LNCaP clone FGC (cell line): Measurements from ENCODE around the gene ELF3.
"Not testable (repeated sequence)": the region's sequence is repeated elsewhere in the genome, so short reads cannot be mapped to it uniquely, and the experiment has no call there.

ENCODE experiments used
- DNase-seq: peaks from one replicate; pipeline ENCODE4 v3.0.0-alpha.2; 2011; ENCODE audit warnings: low read depth
- H3K4me3 ChIP-seq: 2 replicates; pipeline ENCODE4 v1.5.1; 2011; ENCODE audit warnings: mild to moderate bottlenecking, low read depth, low read length, control low read depth
- TF ChIP-seq, protein P1 (sequence below): IDR thresholded peaks from 2 replicates; pipeline ENCODE4 v1.5.1; 2012; ENCODE audit warnings: mild to moderate bottlenecking; ENCODE audit not compliant: control insufficient read depth, insufficient read depth; ENCODE audit errors: extremely low read depth

ELF3 gene

DNA sequence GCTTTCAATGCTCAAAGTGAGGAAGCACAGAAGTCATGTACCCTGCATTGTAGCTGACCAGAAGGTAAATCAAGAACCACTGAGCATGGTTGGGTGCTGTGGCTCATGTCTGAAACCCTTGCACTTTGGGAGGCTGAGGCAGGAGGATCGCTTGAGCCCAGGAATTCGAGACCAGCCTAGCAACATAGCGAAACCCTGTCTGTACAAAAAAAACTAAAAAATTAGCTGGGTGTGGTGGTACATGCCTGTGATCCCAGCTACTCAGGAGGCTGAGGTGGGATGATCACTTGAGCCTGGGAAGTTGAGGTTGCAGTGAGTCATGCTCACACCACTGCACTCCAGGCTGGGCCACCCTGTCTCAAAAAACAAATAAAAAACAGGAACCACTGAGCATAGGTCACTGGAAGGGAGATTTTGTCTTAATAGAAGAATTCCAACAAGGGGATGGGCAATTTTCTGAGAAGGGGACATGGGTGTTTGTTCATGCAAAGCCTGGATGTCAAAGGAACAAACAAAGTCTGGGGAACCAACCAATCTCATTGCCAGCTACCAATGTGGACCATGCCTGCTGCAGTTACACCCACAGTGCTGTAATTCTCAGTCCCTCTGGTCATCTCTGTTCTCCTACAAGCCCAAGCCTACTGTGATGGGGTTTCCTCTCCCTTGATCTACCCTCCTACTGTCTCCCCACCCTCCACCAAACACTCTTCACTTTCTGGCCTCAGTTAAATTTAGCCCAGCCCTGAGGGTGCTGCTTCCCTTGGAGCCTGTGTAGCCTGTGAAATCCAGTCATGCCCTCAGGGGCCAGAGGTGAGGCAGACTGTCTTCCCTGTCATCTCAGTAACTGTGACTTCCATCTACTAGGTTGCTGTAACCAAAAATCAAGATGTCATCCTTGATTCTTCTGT lies 47.9 kb downstream of the ELF3 start:
- no peak for DNase-seq
- no peak overlapping the region for H3K4me3 ChIP-seq
- TF ChIP-seq, protein P1, sequence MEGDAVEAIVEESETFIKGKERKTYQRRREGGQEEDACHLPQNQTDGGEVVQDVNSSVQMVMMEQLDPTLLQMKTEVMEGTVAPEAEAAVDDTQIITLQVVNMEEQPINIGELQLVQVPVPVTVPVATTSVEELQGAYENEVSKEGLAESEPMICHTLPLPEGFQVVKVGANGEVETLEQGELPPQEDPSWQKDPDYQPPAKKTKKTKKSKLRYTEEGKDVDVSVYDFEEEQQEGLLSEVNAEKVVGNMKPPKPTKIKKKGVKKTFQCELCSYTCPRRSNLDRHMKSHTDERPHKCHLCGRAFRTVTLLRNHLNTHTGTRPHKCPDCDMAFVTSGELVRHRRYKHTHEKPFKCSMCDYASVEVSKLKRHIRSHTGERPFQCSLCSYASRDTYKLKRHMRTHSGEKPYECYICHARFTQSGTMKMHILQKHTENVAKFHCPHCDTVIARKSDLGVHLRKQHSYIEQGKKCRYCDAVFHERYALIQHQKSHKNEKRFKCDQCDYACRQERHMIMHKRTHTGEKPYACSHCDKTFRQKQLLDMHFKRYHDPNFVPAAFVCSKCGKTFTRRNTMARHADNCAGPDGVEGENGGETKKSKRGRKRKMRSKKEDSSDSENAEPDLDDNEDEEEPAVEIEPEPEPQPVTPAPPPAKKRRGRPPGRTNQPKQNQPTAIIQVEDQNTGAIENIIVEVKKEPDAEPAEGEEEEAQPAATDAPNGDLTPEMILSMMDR: no peak

DNA sequence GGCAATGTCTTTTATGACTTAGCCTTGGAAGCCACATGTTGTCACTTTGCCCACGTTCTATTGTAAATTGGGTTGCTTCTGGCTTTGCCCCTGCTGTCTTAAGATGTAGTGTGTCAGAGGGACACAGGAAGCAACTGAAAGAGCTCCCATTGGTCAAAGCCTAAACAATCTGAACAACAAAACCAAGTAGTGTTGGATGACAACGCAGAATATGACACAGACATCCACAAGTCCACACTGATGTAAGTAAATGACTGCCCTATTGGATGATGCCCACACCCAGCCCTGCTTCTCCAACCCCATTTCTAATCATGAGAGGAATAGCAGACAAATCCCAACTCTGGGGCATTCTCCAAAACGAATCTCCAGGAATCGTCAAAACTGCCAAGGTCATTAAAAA lies 50.7 kb downstream of the ELF3 start:
- TF ChIP-seq, protein P1: no peak
- DNase-seq: no peak
- no peak overlapping the region for H3K4me3 ChIP-seq

DNA sequence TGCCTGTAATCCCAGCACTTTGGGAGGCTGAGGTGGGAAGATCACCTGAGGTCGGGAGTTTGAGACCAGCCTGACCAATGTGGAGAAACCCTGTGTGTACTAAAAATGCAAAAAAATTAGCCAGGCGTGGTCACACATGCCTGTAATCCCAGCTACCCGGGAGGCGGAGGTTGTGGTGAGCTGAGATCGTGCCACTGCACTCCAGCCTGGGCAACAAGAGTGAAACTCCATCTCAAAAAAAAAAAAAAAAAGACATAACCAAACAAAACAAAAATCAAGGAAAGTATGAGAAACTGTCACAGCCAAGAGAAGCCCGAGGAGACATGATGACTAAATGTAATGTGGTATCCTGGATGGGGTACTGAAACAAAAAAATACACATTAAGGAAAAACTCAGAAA lies 51.4 kb downstream of the ELF3 start:
- DNase-seq, H3K4me3 ChIP-seq: not testable (repeated sequence)

GRCh38 chr1:202062636-202063035 lies 52.2 kb downstream of the ELF3 start:
- DNase-seq: not testable (repeated sequence)

DNA sequence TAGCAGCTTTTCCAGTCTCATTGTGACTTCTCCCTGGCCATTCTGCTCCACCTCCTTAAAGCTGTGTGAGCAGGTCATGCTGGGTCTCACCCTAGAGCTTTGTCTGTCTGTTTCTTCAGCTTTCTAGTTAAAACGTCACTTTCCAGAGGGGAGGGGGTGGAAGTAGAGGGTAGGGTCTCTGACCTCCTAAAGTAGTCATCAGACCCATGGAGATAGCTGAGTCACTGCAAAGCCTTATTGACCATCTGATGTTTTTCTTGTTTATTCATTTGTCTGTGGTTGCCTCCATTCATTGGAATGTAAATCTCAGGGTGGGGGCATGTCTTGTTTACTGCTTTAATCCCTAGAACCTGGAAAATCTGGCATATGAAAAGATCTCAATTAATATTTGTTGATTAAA lies 52.7 kb downstream of the ELF3 start:
- TF ChIP-seq, protein P1: no peak
- DNase-seq: no peak

More at GRCh38 chr1:202062636-202063035, 52.2 kb downstream of the ELF3 start:
- H3K4me3 ChIP-seq: not testable (repeated sequence)

GRCh38 chr1:202064889-202065312 lies 54.5 kb downstream of the ELF3 start:
- not testable (repeated sequence) for DNase-seq, H3K4me3 ChIP-seq

More for the DNA sequence above, 52.7 kb downstream of the ELF3 start:
- H3K4me3 ChIP-seq: no peak overlapping the region
